ENCODE measurements around the gene GNL1. TPM values are rescaled to one million over a fixed set of nuclear protein-coding genes. Genes with fewer than 3 reads are reported as not detected.

The GNL1 gene
- total RNA-seq, 1 experiment from 2014 or later, result 34.7 TPM

GRCh38 chr6:30562470-30563425, 6.5 kb upstream of the GNL1 start:
- BruUV-seq (replicated peaks), result no TSS peak
- TF ChIP-seq CTCF (conservative IDR thresholded peaks at IDR 0.05; ENCODE audit: low read depth, low read length), result no peak
- TF ChIP-seq EZH2 (IDR thresholded peaks at IDR 0.05; ENCODE audit: low read length, unreplicated experiment), result no peak
- TF ChIP-seq EZH2phosphoT487 (IDR thresholded peaks at IDR 0.05; ENCODE audit: borderline replicate concordance, low read length), result no peak
- Histone ChIP-seq H3K9me3 (ENCODE audit: low read length) (no peaks in the 10 kb centered on the region), H3K9me2 (replicated peaks; ENCODE audit: low read length) (no peaks in the 10 kb centered on the region), H3K4me1 (ENCODE audit: insufficient read depth, low read length) (peaks cover 11% of the 10 kb centered on the region), H3K79me2 (ENCODE audit: low read length) (peaks cover 20% of the 10 kb centered on the region), H3F3A (ENCODE audit: low read length, unreplicated experiment) (peaks cover 3% of the 10 kb centered on the region), H4K20me1 (ENCODE audit: low read length) (no peaks in the 10 kb centered on the region), H3K27ac (ENCODE audit: low read length) (no peak overlapping the region), H3K4me2 (ENCODE audit: low read length) (no peak overlapping the region), H3K9ac (ENCODE audit: low read length) (no peak overlapping the region), H3K27me3 (ENCODE audit: low read length) (no peaks in the 10 kb centered on the region), H2AFZ (ENCODE audit: low read length) (no peak overlapping the region), H3K4me3 (ENCODE audit: low read length) (no peak overlapping the region), H3K36me3 (ENCODE audit: low read depth, low read length) (peaks cover 24% of the 10 kb centered on the region)
- ChIA-PET CTCF (no interaction called here), POLR2A (ENCODE audit: unreplicated experiment) (no interaction called here)
- intact Hi-C loops (cut with micrococcal nuclease), result no loop called here
- ATAC-seq (no peak), DNase-seq (no peak)

- Histone ChIP-seq H3K4me2 (ENCODE audit: low read length) (no peak overlapping the region), H3K9me2 (replicated peaks; ENCODE audit: low read length) (no peaks in the 10 kb centered on the region), H2AFZ (ENCODE audit: low read length) (no peak overlapping the region), H3K9ac (ENCODE audit: low read length) (no peak overlapping the region), H3K79me2 (ENCODE audit: low read length) (peaks cover 27% of the 10 kb centered on the region), H4K20me1 (ENCODE audit: low read length) (no peaks in the 10 kb centered on the region), H3K4me1 (ENCODE audit: insufficient read depth, low read length) (peaks cover 12% of the 10 kb centered on the region), H3K27me3 (ENCODE audit: low read length) (no peaks in the 10 kb centered on the region), H3K4me3 (ENCODE audit: low read length) (no peak overlapping the region), H3K27ac (ENCODE audit: low read length) (no peak overlapping the region), H3F3A (ENCODE audit: low read length, unreplicated experiment) (peaks cover 3% of the 10 kb centered on the region), H3K9me3 (ENCODE audit: low read length) (no peaks in the 10 kb centered on the region), H3K36me3 (ENCODE audit: low read depth, low read length) (peaks cover 24% of the 10 kb centered on the region)
- DNase-seq, result no peak
- ATAC-seq, result no peak
- TF ChIP-seq EZH2 (IDR thresholded peaks at IDR 0.05; ENCODE audit: low read length, unreplicated experiment) (no peak), EZH2phosphoT487 (IDR thresholded peaks at IDR 0.05; ENCODE audit: borderline replicate concordance, low read length) (no peak), CTCF (conservative IDR thresholded peaks at IDR 0.05; ENCODE audit: low read depth, low read length) (no peak)
- intact Hi-C loops (cut with micrococcal nuclease), result no loop called here
- CTCF ChIA-PET, result interaction anchor here (0.5 kb wide), 1 partner anchor 37 kb away, joined by 10 read pairs; no protein-coding TSS in a partner anchor
- no TSS peak for BruUV-seq (replicated peaks)
- POLR2A ChIA-PET (ENCODE audit: unreplicated experiment), result no interaction called here
Observed at GRCh38 chr6:30560930-30561329, 4.6 kb upstream of the GNL1 start.

DNA sequence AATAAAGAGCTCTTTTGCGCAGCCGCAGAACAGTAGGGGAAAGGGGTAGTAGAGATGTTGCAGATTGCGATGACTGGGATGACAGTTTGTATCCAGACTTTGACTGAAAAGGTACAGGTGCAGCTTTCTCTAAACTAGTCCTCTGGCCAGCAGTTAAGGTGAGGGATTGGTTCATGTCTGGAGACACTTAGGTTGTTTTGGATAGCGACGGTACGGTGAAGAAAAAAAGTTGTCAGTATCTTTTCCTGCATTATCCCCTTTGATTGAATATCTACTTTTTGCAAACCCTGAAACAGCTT, 1.3 kb upstream of the GNL1 start:
- no TSS peak for BruUV-seq (replicated peaks)

More for the DNA sequence above, 1.3 kb upstream of the GNL1 start:
- Histone ChIP-seq H2AFZ (ENCODE audit: low read length) (peak overlapping the region; percentile 99), H3K27ac (ENCODE audit: low read length) (peak overlapping the region; percentile 77), H3K4me1 (ENCODE audit: insufficient read depth, low read length) (peaks cover 20% of the 10 kb centered on the region), H3K9ac (ENCODE audit: low read length) (peak overlapping the region; percentile 86), H3K4me2 (ENCODE audit: low read length) (peak overlapping the region; percentile 90), H3K79me2 (ENCODE audit: low read length) (peaks cover 41% of the 10 kb centered on the region), H3K27me3 (ENCODE audit: low read length) (no peaks in the 10 kb centered on the region), H3K9me2 (replicated peaks; ENCODE audit: low read length) (no peaks in the 10 kb centered on the region), H3F3A (ENCODE audit: low read length, unreplicated experiment) (no peaks in the 10 kb centered on the region), H4K20me1 (ENCODE audit: low read length) (no peaks in the 10 kb centered on the region), H3K36me3 (ENCODE audit: low read depth, low read length) (peaks cover 16% of the 10 kb centered on the region), H3K9me3 (ENCODE audit: low read length) (no peaks in the 10 kb centered on the region), H3K4me3 (ENCODE audit: low read length) (peak overlapping the region; percentile 77)
- CTCF ChIA-PET, result interaction anchor here (1.2 kb wide), 1 partner anchor 13 kb away, joined by 3 read pairs; no protein-coding TSS in a partner anchor
- intact Hi-C loops (cut with micrococcal nuclease), result no loop called here
- ATAC-seq, result no peak
- peak; percentile 54 for DNase-seq
- POLR2A ChIA-PET (ENCODE audit: unreplicated experiment), result interaction anchor here (0.6 to 1.6 kb wide), 2 partner anchors 13 to 57 kb away, joined by 3 to 6 read pairs; partner anchors contain the start of gene ABCF1
- TF ChIP-seq CTCF (conservative IDR thresholded peaks at IDR 0.05; ENCODE audit: low read depth, low read length) (no peak), EZH2phosphoT487 (IDR thresholded peaks at IDR 0.05; ENCODE audit: borderline replicate concordance, low read length) (no peak), EZH2 (IDR thresholded peaks at IDR 0.05; ENCODE audit: low read length, unreplicated experiment) (no peak)
